GM21529 (cell line): Measurements from ENCODE around the gene EVI5.
"Not testable (repeated sequence)": the region's sequence is repeated elsewhere in the genome, so short reads cannot be mapped to it uniquely, and the experiment has no call there.

Experiments used
- ATAC-seq: cut with Tn5 transposase; IDR thresholded peaks from one replicate; pipeline ENCODE4 v1.9.1; 2021; ENCODE audit not compliant: unreplicated experiment

Gene EVI5

GRCh38 chr1:92527670-92528069, 257.2 kb downstream of the EVI5 start:
- no peak for ATAC-seq

GRCh38 chr1:92524944-92525590, 259.8 kb downstream of the EVI5 start:
- not testable (repeated sequence) for ATAC-seq

GRCh38 chr1:92519043-92519442, 265.9 kb downstream of the EVI5 start:
- ATAC-seq = no peak

GRCh38 chr1:92516574-92516973, 268.3 kb downstream of the EVI5 start:
- no peak for ATAC-seq

- ATAC-seq = no peak
Observed at GRCh38 chr1:92515796-92516201, 269.1 kb downstream of the EVI5 start.

- ATAC-seq = no peak
Observed at GRCh38 chr1:92511541-92511940, 273.4 kb downstream of the EVI5 start.

GRCh38 chr1:92509619-92510018, 275.3 kb downstream of the EVI5 start:
- ATAC-seq = peak; percentile 59

GRCh38 chr1:92505015-92505692, 279.8 kb downstream of the EVI5 start:
- ATAC-seq = no peak

GRCh38 chr1:92504291-92505014, 280.5 kb downstream of the EVI5 start:
- no peak for ATAC-seq

GRCh38 chr1:92503926-92504285, 281.0 kb downstream of the EVI5 start:
- no peak for ATAC-seq

GRCh38 chr1:92503043-92503925, 281.6 kb downstream of the EVI5 start:
- peak; percentile 46 for ATAC-seq

GRCh38 chr1:92502247-92502646, 282.7 kb downstream of the EVI5 start:
- peak; percentile 73 for ATAC-seq

- ATAC-seq = no peak
Observed at GRCh38 chr1:92500552-92500951, 284.4 kb downstream of the EVI5 start.

GRCh38 chr1:92495392-92496063, 289.4 kb downstream of the EVI5 start:
- no peak for ATAC-seq

GRCh38 chr1:92494485-92495141, 290.3 kb downstream of the EVI5 start:
- no peak for ATAC-seq

- no peak for ATAC-seq
Observed at GRCh38 chr1:92493139-92493538, 291.8 kb downstream of the EVI5 start.

- no peak for ATAC-seq
Observed at GRCh38 chr1:92488832-92489231, 296.1 kb downstream of the EVI5 start.

GRCh38 chr1:92488416-92488815, 296.5 kb downstream of the EVI5 start:
- ATAC-seq = no peak

GRCh38 chr1:92487078-92487605, 297.8 kb downstream of the EVI5 start:
- no peak for ATAC-seq
